Measurements from ENCODE around the gene SPDYE5.
"Not testable (repeated sequence)": the region's sequence is repeated elsewhere in the genome, so short reads cannot be mapped to it uniquely, and the experiment has no call there.

DNA sequence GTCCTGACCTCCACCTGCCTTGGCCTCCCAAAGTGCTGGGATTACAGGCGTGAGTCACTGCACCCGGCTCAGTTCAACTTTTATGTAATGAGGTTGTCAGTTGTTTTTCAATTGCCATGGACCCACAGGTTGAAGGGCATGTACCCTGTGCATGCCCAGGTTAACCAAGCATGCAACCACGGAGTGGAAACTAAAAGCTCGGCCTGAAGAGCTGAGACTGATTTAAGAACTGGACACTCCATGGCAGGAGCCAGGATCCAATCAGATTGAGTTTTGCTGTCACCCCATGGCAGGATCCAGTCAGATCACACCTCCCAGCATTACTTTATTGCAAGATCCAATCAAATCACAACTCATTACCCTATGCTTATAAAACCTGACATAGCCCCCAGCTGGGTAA lies 16.9 kb downstream of the SPDYE5 start:
- TF ChIP-seq, protein P1, sequence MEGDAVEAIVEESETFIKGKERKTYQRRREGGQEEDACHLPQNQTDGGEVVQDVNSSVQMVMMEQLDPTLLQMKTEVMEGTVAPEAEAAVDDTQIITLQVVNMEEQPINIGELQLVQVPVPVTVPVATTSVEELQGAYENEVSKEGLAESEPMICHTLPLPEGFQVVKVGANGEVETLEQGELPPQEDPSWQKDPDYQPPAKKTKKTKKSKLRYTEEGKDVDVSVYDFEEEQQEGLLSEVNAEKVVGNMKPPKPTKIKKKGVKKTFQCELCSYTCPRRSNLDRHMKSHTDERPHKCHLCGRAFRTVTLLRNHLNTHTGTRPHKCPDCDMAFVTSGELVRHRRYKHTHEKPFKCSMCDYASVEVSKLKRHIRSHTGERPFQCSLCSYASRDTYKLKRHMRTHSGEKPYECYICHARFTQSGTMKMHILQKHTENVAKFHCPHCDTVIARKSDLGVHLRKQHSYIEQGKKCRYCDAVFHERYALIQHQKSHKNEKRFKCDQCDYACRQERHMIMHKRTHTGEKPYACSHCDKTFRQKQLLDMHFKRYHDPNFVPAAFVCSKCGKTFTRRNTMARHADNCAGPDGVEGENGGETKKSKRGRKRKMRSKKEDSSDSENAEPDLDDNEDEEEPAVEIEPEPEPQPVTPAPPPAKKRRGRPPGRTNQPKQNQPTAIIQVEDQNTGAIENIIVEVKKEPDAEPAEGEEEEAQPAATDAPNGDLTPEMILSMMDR (tag by site-specific recombination; IDR thresholded peaks at IDR 0.05), result not testable (repeated sequence)
- TF ChIP-seq ZNF248 (tag by site-specific recombination; IDR thresholded peaks at IDR 0.05); ZNF335 (tag by site-specific recombination; conservative IDR thresholded peaks at IDR 0.05); HOXA7 (CRISPR knock-in tag; IDR thresholded peaks at IDR 0.05; ENCODE audit: borderline replicate concordance); ZNF112 (tag by site-specific recombination; IDR thresholded peaks at IDR 0.05); ZNF350 (tag by site-specific recombination; IDR thresholded peaks at IDR 0.05); KLF9 (tag by site-specific recombination; IDR thresholded peaks at IDR 0.05; ENCODE audit: low read depth): not testable (repeated sequence)
- TF ChIP-seq, protein P2, sequence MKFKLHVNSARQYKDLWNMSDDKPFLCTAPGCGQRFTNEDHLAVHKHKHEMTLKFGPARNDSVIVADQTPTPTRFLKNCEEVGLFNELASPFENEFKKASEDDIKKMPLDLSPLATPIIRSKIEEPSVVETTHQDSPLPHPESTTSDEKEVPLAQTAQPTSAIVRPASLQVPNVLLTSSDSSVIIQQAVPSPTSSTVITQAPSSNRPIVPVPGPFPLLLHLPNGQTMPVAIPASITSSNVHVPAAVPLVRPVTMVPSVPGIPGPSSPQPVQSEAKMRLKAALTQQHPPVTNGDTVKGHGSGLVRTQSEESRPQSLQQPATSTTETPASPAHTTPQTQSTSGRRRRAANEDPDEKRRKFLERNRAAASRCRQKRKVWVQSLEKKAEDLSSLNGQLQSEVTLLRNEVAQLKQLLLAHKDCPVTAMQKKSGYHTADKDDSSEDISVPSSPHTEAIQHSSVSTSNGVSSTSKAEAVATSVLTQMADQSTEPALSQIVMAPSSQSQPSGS (tag by site-specific recombination; IDR thresholded peaks at IDR 0.05; ENCODE audit: low read depth), result not testable (repeated sequence)
